Fibroblast of the aortic adventitia (primary cell): Measurements from ENCODE around the gene DNAH8. TPM values are rescaled to one million over a fixed set of nuclear protein-coding genes. Genes with fewer than 3 reads are reported as not detected.

ENCODE experiments used
- DNase-seq: peaks from one replicate; pipeline ENCODE4 v3.0.0-alpha.2; 2010; ENCODE audit warnings: low read depth
- H3K4me3 ChIP-seq: 2 replicates; pipeline ENCODE4 v1.5.1; 2011; ENCODE audit warnings: low read depth, mild to moderate bottlenecking, control low read depth, low read length, moderate library complexity
- total RNA-seq: library from RNA; depleted of rRNA; stranded (reverse); fragments of >200 nt; gene quantifications from 2 replicates; pipeline ENCODE4 v1.2.3, GENCODE V29; 2012; ENCODE audit warnings: low replicate concordance
- TF ChIP-seq, protein P1 (sequence below): IDR thresholded peaks from 2 replicates; pipeline ENCODE4 v1.5.1; 2011; ENCODE audit warnings: mild to moderate bottlenecking, low read length, control low read depth, inconsistent platforms; ENCODE audit not compliant: insufficient read depth

Gene DNAH8
- total RNA-seq, 1 donor = not detected

DNA sequence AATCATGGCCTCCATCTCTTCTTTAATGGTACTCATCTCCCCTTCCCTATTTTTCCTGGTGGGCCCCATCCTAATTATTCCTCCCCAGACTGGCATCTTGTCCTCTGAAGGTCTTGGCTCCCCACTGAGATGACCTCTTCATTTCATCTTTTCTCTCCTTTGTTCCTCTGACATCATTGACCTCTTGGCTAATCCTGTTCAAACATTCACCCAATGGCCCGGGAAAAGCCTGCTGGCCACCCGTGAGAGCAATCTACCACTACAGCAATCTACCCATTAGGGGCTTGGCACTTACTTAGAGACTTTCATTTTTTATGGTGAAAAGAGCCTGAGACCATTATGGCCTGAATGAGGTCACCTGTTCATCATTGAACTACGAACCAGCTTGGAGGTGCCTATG, 130.8 kb downstream of the DNAH8 start:
- TF ChIP-seq, protein P1, sequence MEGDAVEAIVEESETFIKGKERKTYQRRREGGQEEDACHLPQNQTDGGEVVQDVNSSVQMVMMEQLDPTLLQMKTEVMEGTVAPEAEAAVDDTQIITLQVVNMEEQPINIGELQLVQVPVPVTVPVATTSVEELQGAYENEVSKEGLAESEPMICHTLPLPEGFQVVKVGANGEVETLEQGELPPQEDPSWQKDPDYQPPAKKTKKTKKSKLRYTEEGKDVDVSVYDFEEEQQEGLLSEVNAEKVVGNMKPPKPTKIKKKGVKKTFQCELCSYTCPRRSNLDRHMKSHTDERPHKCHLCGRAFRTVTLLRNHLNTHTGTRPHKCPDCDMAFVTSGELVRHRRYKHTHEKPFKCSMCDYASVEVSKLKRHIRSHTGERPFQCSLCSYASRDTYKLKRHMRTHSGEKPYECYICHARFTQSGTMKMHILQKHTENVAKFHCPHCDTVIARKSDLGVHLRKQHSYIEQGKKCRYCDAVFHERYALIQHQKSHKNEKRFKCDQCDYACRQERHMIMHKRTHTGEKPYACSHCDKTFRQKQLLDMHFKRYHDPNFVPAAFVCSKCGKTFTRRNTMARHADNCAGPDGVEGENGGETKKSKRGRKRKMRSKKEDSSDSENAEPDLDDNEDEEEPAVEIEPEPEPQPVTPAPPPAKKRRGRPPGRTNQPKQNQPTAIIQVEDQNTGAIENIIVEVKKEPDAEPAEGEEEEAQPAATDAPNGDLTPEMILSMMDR = no peak
- DNase-seq = no peak
- H3K4me3 ChIP-seq = no peak overlapping the region

- no peak for DNase-seq
- TF ChIP-seq, protein P1 = no peak
- H3K4me3 ChIP-seq = no peak overlapping the region
Observed at GRCh38 chr6:38846361-38846760, 131.2 kb downstream of the DNAH8 start.

DNA sequence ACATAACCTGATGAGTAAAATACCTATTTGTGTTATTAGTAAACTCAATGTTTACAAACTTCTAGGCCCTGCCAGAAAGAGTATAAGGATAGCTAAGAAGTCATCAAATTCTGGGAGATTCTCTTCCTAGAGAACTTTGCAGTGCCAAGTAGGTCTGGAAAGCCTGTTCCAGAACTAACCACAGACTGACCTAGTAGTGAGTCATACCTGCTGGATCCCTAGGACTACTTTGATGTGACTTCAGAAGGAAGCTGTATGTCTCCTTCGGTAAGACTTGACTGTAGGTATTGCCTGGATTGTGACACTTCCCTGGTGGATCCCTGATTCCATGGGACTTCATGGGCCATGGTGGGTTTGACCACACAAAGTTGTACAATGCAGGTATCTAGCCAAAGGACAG, 131.7 kb downstream of the DNAH8 start:
- H3K4me3 ChIP-seq = no peak overlapping the region
- DNase-seq = peak; percentile 1
- TF ChIP-seq, protein P1 = no peak

DNA sequence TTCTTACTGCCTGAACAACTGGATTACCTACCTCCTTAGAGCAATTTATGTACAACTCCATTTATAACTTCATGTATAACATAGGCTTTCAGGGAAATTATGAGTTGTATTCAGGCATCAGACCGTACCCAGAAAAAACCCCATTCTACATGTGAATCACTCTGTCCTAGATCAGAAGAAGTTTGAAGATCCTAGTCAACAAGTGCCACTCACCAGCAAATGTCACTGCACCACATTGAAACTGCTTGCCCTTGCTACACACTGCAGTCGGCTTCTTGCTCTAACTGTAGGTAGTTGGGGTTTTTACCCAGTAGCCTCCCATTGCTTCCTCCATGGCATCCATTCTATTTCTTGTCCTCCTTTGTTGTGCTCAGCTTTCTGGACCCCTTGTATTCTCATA, 132.4 kb downstream of the DNAH8 start:
- TF ChIP-seq, protein P1 = no peak
- DNase-seq = no peak
- no peak overlapping the region for H3K4me3 ChIP-seq

- TF ChIP-seq, protein P1 = no peak
- no peak for DNase-seq
- no peak overlapping the region for H3K4me3 ChIP-seq
Observed at GRCh38 chr6:38848760-38849159, 133.6 kb downstream of the DNAH8 start.

DNA sequence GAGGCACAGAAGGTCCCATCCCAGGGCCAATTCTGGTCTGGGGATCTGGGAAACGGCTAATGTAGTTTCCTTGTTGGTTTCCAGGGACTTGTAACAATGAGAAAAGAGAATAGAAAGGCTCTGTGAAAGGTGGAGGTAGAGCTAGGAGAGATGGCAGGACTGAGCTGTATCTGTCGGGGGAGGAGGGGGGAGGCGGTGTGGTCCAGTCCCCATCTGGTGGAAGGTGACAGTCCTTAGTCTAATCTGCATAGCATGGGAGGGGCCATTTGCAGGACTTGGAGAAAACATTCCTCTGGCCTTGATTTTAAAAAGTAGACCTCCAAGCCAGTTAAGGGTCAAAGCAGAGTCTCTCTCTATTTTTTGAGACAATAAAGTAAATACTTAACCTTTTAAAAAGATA, 137.1 kb downstream of the DNAH8 start:
- no peak for DNase-seq
- no peak overlapping the region for H3K4me3 ChIP-seq
- TF ChIP-seq, protein P1 = no peak

GRCh38 chr6:38853236-38853635, 138.1 kb downstream of the DNAH8 start:
- no peak overlapping the region for H3K4me3 ChIP-seq
- TF ChIP-seq, protein P1 = no peak
- no peak for DNase-seq
